Right kidney (tissue), 9 donors: Measurements from ENCODE around the gene COL6A1.
A peak's percentile ranks its signal among the peaks of the same experiment; 100 is the strongest.

Source experiments
- DNase-seq: peaks from one replicate; pipeline ENCODE4 v3.0.0-alpha.2; 2016
- long read RNA-seq, 8 donors: transcript quantifications; one replicate each; lab custom pipeline, GENCODE V29; 2026

Gene COL6A1, protein sequence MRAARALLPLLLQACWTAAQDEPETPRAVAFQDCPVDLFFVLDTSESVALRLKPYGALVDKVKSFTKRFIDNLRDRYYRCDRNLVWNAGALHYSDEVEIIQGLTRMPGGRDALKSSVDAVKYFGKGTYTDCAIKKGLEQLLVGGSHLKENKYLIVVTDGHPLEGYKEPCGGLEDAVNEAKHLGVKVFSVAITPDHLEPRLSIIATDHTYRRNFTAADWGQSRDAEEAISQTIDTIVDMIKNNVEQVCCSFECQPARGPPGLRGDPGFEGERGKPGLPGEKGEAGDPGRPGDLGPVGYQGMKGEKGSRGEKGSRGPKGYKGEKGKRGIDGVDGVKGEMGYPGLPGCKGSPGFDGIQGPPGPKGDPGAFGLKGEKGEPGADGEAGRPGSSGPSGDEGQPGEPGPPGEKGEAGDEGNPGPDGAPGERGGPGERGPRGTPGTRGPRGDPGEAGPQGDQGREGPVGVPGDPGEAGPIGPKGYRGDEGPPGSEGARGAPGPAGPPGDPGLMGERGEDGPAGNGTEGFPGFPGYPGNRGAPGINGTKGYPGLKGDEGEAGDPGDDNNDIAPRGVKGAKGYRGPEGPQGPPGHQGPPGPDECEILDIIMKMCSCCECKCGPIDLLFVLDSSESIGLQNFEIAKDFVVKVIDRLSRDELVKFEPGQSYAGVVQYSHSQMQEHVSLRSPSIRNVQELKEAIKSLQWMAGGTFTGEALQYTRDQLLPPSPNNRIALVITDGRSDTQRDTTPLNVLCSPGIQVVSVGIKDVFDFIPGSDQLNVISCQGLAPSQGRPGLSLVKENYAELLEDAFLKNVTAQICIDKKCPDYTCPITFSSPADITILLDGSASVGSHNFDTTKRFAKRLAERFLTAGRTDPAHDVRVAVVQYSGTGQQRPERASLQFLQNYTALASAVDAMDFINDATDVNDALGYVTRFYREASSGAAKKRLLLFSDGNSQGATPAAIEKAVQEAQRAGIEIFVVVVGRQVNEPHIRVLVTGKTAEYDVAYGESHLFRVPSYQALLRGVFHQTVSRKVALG
- long read RNA-seq, donor 1, partial matches to known transcripts, result 71 of 90 reads
- long read RNA-seq, donor 1, other reads (novel, unspliced or antisense), result 11 of 90 reads
- long read RNA-seq, donor 2, partial matches to known transcripts, result 0 of 12 reads
- long read RNA-seq, donor 2, other reads (novel, unspliced or antisense), result 7 of 12 reads
- long read RNA-seq, donor 3, partial matches to known transcripts, result 0 of 3 reads
- long read RNA-seq, donor 3, other reads (novel, unspliced or antisense), result 0 of 3 reads
- long read RNA-seq, donor 4, transcript COL6A1-206 (6 exons, 2,358 nt), result minor isoform, 5 of 43 reads
- long read RNA-seq, donor 4, transcript COL6A1-204 (3 exons, 968 nt), result major isoform, 11 of 43 reads
- long read RNA-seq, donor 4, partial matches to known transcripts, result 15 of 43 reads
- long read RNA-seq, donor 4, other reads (novel, unspliced or antisense), result 12 of 43 reads
- long read RNA-seq, donor 5, partial matches to known transcripts, result 5 of 17 reads
- long read RNA-seq, donor 5, other reads (novel, unspliced or antisense), result 7 of 17 reads
- long read RNA-seq, donor 6, transcript COL6A1-204 (3 exons, 968 nt), result major isoform, 10 of 44 reads
- long read RNA-seq, donor 6, partial matches to known transcripts, result 26 of 44 reads
- long read RNA-seq, donor 6, other reads (novel, unspliced or antisense), result 6 of 44 reads
- long read RNA-seq, donor 7, transcript COL6A1-204 (3 exons, 968 nt), result major isoform, 8 of 85 reads
- long read RNA-seq, donor 7, transcript COL6A1-206 (6 exons, 2,358 nt), result minor isoform, 5 of 85 reads
- long read RNA-seq, donor 7, partial matches to known transcripts, result 58 of 85 reads
- long read RNA-seq, donor 7, other reads (novel, unspliced or antisense), result 14 of 85 reads
- long read RNA-seq, donor 8, transcript COL6A1-204 (3 exons, 968 nt), result major isoform, 7 of 23 reads
- long read RNA-seq, donor 8, partial matches to known transcripts, result 0 of 23 reads
- long read RNA-seq, donor 8, other reads (novel, unspliced or antisense), result 14 of 23 reads

DNA sequence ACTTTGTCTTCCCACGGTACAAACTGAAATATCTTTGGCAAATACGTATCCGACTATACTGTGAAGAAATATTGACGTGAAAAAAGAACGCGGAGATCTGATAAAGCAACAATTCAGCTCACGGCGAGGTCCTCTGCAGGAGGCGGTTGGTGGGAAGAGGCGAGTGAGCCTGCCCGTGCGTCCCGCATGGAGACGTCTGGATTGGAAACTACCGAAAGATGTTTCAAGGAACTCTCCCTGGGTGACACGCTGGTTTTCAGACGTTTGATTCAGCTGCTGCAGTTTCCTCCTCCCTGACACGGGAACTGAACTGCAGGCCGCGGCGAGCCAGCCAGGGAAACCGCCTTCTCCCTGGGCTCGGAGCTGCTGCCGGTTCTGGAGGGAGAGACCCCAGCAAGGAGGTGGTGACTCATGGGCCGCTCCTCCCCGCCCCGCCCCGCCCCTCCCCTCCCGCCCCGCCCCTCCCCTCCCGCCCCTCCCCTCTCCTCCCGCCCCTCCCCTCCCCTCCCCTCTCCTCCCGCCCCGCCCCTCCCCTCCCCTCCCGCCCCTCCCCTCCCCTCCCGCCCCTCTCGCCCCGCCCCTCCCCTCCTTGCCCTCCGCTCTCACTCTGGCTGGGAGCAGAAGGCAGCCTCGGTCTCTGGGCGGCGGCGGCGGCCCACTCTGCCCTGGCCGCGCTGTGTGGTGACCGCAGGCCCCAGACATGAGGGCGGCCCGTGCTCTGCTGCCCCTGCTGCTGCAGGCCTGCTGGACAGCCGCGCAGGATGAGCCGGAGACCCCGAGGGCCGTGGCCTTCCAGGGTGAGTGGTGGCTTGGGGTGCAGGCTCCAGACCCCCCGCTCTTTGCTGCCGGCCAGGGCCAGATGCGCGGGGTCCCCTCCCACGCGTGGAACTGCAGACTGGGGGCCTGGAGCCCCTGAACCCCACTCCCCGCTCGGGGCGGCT, at the start of gene COL6A1:
COL6A1 (plus strand) TSS at position 620 of the 941 bp plus-strand sequence; CDS start at position 701, 81 bp downstream.
- peak; percentile 89 for DNase-seq

DNA sequence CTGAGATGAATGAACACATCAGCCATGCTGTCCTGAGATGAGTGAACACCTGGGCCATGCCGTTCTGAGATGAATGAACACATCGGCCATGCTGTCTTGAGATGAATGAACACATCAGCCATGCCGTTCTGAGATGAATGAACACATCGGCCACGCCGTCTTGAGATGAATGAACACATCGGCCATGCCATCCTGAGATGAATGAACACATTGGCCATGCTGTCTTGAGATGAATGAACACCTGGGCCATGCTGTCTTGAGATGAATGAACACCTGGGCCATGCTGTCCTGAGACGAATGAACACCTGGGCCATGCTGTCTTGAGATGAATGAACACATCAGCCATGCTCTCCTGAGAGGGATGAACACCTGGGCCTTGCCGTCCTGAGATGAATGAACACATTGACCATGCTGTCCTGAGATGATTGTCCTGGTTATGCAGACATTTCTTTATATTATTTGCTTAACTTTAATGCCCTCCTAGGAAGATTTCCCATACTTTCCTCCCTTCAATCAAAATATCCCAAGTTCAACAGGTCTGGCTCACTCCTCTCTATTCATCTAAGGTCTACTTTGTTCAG, 48.6 kb upstream of the COL6A1 start:
- no peak for DNase-seq

DNA sequence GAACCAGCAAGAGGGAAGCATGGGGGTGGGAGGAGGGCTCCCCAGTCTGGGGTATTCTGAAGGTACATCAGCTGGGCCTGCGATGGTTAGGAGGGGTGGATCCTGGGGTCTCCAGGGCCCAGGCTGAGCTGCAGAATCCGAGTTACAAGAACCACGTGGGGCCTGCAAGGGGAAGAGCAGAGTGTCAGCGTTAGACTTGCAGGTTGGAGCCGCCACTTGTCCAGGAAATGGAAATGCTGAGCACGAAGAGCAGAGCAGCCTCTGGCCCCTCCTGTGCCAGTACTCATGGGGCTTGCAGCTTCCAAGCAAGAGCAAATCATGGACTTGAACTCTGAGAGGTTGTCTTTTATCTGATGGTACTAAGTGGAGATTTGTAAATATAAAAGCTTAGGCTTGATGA, 47.5 kb upstream of the COL6A1 start:
- DNase-seq, result no peak

GRCh38 chr21:45934554-45934953, 47.0 kb upstream of the COL6A1 start:
- no peak for DNase-seq

GRCh38 chr21:45935628-45936027, 45.9 kb upstream of the COL6A1 start:
- DNase-seq, result no peak

DNA sequence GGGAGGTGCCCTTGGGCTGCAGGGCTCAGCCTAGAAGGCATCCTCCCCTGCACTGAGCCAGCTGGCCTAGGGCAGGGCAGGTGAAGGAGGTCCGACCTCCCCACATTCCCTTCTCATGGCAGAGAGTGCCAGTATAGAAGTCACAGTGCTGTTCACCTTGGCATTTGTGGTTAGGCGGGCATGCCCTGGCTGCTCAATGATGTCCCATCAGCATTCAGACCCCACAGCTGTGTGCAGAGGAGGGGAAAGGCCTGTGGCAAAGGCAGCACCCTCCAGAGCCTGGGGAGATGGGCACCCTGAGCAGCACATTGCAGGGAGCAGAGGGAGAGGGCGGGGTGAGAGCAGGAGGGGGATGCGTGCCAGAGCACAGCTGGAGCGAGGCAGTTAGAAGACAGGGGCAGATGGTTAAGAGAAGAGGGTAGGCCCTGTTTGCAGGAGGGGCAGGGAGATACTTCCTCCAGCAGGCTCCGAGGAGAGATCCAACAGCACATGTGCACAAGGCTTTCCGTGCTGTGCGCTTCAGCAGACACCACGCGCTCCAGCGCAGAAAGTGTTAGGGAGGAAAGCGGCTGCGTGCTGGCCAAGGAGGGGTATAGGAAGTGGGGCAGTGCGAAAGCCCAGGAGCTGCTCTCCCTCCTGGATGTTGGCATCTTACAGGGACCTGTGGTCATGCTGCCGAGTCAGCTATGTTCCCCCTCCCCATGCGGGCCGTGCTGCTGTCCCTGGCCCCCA, 43.7 kb upstream of the COL6A1 start:
- no peak for DNase-seq

DNA sequence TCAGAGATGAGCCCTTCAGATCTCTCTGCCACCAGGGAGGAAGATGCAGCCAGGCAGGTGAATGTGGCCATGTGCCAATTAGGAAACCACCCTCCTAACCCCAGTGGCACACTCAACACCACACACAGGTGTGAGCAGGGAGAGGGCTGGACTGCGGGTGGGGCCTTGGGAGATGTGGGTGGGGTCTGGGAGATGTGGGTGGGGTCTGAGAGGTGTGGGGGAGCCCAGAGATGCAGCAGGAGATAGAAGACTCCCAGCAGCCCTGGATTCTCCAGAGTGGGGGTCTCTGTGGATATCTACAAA, 43.2 kb upstream of the COL6A1 start:
- no peak for DNase-seq

DNA sequence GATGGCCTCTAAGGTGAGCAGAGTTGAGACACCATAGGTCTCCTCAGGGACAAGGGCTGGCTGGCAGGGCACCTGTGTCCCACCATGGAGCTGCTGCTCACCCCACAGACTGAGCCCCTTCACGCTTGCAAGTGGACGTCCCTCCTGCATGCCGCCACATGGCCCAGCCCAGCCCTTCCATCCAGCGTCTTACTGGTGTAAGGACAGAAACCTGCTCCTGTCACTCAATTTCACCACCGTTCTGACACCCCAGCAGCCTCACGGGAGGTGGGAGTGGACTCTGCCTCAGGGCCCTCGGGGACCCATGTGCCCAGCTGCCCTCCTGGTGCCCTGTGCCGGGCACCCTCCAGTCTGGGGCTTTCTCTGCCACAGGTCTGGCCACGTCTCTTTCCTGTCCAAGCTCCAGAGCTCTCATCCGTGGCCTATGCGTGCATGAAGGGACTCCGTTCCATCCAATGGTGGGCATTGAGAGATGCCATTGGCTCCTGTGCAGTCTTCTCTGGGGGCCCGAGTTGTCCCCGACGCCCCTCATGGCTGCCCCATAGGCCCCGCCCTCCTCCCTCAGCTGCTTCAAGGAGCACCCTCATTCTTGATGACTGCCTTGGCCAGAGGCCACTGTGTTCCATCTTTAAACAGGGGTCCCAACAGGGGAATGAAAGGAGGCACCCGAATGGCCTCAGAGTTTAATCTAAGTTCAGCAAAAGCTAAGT, 42.6 kb upstream of the COL6A1 start:
- DNase-seq, result no peak

DNA sequence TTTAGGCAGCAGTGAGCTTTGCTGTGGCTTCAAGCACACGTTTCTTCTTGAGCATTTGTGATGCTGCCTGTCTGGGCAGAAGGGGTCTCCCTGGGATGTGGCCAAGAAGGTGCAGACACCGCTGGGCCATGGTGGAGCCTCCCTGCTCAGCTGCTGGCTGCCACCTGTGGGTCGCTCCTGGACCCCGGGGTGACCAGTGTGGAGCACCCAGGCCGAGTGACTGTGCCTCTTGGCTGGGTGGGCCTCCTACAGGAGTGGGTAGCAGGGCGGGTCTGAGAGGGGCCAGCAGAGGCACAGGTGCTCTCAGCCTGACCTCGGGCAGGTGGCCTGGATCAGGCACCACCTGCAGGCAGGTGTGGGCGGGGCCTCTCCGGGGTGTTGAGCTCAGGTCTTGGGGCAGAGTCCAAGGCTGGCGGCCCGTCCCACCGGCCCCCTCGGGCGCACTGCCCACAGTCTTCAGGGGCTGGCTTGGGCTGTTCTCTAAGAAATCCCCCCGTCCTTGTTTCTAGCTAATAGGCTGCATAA, 42.0 kb upstream of the COL6A1 start:
- DNase-seq, result no peak

DNA sequence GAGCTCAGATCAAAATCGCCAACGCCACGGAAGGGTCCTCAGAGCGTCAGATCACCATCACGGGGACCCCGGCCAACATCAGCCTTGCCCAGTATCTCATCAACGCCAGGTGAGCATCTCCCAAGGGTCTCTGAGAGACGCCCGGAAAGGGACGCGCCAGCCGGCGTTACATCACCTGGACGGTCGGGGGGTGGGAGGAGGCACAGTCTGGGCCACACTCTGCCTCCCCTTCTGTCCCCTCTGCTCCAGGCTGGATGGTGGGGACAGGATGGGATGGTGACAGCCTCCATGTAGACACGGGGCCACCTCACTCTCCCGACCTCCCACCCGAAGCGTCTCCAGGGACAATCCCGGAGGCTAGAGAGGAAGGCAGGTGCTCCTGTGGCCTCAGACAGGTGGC, 41.5 kb upstream of the COL6A1 start:
- DNase-seq, result no peak

- no peak for DNase-seq
Observed at GRCh38 chr21:45940621-45941337, 40.8 kb upstream of the COL6A1 start.

GRCh38 chr21:45941338-45941710, 40.2 kb upstream of the COL6A1 start:
- no peak for DNase-seq

DNA sequence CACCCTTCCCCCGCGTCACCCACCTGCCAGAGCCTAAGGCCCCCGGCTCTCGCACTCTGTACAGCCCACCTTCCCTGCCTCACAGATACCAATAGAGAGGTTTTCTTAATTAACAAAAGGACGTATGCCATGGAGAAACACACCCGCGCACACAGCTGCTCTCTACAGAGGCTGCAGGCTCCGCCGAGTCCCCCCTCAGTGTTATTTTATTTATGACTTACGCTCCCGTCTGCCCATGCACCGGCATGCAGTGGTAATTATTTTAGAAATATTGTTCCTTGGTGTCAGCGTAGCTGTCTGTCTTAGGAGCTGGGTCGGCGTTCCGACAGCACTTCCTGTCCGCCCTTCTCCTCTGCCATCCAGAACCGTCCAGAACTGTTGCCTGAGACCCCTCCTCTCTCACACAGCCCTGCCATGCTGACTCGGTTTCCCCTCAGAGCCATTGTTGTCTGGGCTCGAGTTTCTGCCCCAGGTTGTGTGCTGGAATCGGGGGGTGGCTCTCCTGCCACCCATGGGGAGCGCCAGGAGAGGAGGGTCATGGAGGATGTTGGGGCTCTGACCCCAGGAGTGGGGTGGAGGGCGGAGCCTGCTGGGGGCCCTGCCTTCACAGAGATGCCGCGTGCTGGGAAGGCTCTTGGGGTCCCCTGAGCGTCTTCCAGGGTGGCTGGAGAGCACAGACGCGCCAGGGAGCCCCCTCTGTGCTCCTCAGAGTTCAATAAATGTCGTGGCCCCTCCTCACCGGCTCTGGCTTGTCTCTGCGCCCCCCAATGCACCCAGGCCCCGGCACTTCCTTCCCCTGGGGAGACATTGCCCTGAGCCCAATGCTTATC, 39.6 kb upstream of the COL6A1 start:
- DNase-seq, result no peak

DNA sequence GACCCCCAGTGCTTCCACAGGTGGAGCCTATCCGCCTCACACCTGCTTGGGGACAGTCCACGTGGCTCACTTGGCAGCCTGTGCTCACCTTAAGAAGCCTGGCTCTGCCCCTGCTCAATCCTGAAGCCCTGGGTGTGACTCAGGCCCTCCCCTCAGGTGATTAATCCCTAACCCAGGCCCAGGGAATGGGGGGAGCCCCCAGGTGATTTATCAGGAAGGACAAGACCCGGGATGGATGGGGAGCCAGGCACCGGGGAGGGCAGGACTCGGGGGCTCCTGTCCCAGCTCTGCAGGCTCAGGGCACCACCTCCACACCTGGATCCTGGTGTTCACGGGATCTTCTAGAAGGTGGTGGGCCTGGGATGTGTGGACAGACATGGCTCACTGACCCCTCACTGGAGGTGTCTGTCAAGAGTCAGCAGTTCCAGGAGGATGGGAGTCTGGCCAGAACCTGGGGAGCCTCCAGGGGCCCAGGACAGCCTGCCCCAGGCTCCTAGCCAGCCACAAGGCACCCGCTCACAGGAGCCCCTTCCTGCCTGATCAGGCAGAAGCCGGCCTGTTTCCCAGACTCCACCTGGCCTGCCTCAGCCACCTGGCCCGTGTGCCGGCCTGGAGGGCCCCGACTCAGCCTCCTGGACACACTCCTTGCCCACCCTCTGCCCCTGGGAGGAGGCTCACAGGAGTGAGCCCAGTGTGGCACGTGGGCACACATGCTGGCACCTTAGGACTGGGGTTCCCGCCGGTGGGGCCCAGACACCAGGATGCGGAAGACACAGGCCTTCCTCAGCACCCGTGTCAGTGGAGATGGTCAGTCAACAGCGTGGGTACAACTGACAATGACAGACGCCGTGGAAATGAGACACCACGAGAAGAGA, 38.6 kb upstream of the COL6A1 start:
- DNase-seq, result no peak
